Measurements from ENCODE around the gene MTMR11.

DNA sequence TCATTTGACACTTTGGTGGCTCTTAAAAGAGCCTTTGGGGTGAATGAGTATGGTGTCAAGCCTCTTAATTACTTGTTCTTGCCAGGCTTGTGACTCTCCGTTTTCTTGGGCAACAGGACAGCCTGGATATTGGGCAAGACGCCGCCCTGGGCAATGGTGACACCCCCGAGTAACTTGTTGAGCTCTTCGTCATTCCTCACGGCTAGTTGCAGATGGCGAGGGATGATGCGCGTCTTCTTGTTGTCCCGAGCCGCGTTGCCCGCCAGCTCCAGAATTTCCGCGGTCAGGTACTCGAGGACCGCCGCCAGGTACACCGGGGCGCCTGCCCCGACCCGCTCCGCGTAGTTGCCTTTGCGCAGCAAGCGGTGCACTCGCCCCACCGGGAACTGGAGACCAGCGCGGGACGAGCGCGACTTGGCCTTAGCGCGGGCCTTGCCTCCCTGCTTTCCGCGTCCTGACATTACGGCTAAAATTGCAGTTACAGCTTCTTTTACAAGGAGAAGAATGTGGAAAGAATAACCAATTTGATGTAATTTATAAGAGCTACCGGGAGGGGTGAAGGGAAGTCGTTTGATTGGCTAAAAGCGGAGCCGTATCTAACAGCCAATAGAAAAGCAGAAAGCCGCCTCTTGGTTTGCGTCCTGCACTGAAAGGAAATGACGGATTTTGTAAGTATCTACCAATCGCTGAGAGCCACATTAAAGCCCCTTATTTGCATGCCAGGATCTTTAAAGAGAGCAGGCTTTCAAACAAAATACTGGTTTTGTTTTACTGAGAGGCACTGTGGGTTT is 49.0 kb downstream of the MTMR11 start:
- TF ChIP-seq FOXJ3 (CRISPR knock-in tag; IDR thresholded peaks at IDR 0.05; ENCODE audit: borderline replicate concordance) (no peak), ZNF423 (CRISPR knock-in tag; IDR thresholded peaks at IDR 0.05) (no peak), CREB1 (CRISPR knock-in tag; IDR thresholded peaks at IDR 0.05) (no peak), ZNF138 (CRISPR knock-in tag; conservative IDR thresholded peaks at IDR 0.05) (no peak), HMGXB4 (CRISPR knock-in tag; IDR thresholded peaks at IDR 0.05) (peak; percentile 83), CTCF (IDR thresholded peaks at IDR 0.05) (no peak), SP1 (CRISPR knock-in tag; conservative IDR thresholded peaks at IDR 0.05) (peak; percentile 38), TP53 (CRISPR knock-in tag; IDR thresholded peaks at IDR 0.05) (peak; percentile 61; the same call in 1 of the 2 replicates)
- TF ChIP-seq, protein P1, sequence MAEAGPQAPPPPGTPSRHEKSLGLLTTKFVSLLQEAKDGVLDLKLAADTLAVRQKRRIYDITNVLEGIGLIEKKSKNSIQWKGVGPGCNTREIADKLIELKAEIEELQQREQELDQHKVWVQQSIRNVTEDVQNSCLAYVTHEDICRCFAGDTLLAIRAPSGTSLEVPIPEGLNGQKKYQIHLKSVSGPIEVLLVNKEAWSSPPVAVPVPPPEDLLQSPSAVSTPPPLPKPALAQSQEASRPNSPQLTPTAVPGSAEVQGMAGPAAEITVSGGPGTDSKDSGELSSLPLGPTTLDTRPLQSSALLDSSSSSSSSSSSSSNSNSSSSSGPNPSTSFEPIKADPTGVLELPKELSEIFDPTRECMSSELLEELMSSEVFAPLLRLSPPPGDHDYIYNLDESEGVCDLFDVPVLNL (CRISPR knock-in tag; IDR thresholded peaks at IDR 0.05; ENCODE audit: borderline replicate concordance, low read depth): no peak; the same call in 1 of the 2 replicates
- TF ChIP-seq, protein P2, sequence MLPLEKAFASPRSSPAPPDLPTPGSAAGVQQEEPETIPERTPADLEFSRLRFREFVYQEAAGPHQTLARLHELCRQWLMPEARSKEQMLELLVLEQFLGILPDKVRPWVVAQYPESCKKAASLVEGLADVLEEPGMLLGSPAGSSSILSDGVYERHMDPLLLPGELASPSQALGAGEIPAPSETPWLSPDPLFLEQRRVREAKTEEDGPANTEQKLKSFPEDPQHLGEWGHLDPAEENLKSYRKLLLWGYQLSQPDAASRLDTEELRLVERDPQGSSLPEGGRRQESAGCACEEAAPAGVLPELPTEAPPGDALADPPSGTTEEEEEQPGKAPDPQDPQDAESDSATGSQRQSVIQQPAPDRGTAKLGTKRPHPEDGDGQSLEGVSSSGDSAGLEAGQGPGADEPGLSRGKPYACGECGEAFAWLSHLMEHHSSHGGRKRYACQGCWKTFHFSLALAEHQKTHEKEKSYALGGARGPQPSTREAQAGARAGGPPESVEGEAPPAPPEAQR (CRISPR knock-in tag; IDR thresholded peaks at IDR 0.05): no peak
- TF ChIP-seq, protein P3, sequence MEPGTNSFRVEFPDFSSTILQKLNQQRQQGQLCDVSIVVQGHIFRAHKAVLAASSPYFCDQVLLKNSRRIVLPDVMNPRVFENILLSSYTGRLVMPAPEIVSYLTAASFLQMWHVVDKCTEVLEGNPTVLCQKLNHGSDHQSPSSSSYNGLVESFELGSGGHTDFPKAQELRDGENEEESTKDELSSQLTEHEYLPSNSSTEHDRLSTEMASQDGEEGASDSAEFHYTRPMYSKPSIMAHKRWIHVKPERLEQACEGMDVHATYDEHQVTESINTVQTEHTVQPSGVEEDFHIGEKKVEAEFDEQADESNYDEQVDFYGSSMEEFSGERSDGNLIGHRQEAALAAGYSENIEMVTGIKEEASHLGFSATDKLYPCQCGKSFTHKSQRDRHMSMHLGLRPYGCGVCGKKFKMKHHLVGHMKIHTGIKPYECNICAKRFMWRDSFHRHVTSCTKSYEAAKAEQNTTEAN (CRISPR knock-in tag; IDR thresholded peaks at IDR 0.05): 0 out of 2 replicates have a peak, but pooled peaks have one; percentile 24
